ENCODE data around the gene GNA14.

GRCh38 chr9:77547106-77547730 is 100.9 kb downstream of the GNA14 start:
- no peak for TF ChIP-seq CTCF (conservative IDR thresholded peaks at IDR 0.05)
- no peak for TF ChIP-seq EZH2 (IDR thresholded peaks at IDR 0.05; ENCODE audit: low read depth)

Data from PC-9 (cell line).